GM10248 (cell line): ENCODE measurements around the gene PI4KA.

Experiments used
- CTCF ChIA-PET: fragments of 300-600 bp; sonication (Branson Sonifier 250); formaldehyde crosslinking; extraction: SDS; loops from one replicate; lab custom pipeline; 2021; ENCODE audit warnings: antibody characterized with exemption; lab: Yijun Ruan, JAX
- POLR2A ChIA-PET: fragments of 350-650 bp; sonication (Branson Sonifier 250); formaldehyde crosslinking; extraction: SDS; loops from one replicate; lab custom pipeline; 2020; ENCODE audit warnings: antibody characterized with exemption; lab: Yijun Ruan, JAX
- DNase-seq: peaks from one replicate; pipeline ENCODE4 v3.0.0; 2012; ENCODE audit errors: extremely low spot score
- CTCF ChIP-seq: IDR thresholded peaks from 2 replicates; pipeline ENCODE4 v1.5.1; 2012; ENCODE audit warnings: mild to moderate bottlenecking, low read depth; ENCODE audit errors: extremely low read depth, missing control alignments, control extremely low read depth

PI4KA gene

DNA sequence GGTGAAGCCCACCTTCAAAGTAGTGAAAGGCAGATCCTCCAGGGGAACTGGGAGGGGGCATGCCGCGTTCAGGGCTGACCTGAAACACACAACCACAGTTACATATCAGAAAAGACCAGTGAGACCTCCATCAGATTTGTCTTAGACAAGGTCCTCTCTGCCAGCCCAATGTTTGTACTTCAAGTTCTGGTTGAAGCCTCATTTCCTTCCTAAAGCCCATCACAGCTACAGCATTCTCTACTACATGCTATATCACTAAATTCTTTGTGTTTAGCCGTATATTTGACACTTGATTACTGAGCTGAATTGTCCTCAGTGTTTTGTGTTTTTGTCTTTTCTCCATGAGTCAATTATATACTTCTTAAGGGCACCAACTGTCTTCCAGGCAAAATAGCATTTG, 40.1 kb downstream of the PI4KA start:
- no peak for DNase-seq
- ChIA-PET CTCF (no interaction called here), POLR2A (no interaction called here)
- TF ChIP-seq CTCF, result no peak

DNA sequence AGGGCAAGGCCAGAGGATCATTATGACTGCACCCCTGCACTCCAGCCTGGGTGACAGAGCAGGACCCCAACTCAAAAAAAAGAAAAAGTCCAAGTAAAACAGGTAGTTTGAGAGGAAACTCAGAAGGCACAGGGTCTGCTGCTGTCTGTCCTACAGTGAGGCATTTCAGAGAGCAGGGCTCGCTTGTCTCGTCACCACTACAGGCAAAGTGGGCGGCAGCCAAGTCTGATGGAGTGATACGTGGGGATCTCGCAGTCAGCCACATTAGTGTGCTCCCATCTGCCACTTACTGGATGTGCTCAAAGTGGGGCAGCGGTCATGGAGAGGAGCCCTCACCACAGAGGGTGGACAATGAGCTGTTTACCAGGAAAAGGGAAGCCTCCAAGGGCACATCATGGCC, 42.1 kb downstream of the PI4KA start:
- ChIA-PET CTCF (interaction anchor here (1.0 to 1.5 kb wide), 2 partner anchors 14 to 33 kb away, joined by 4 read pairs; no protein-coding TSS in a partner anchor), POLR2A (no interaction called here)
- DNase-seq, result no peak
- no peak for TF ChIP-seq CTCF

- TF ChIP-seq CTCF, result no peak
- CTCF ChIA-PET, result interaction anchor here (1.5 kb wide), 1 partner anchor 13 kb away, joined by 4 read pairs; no protein-coding TSS in a partner anchor
- DNase-seq, result no peak
- POLR2A ChIA-PET, result no interaction called here
Measured at GRCh38 chr22:20815477-20816050, 43.0 kb downstream of the PI4KA start.

- POLR2A ChIA-PET, result no interaction called here
- DNase-seq, result no peak
- CTCF ChIA-PET, result interaction anchor here (1.7 to 2.4 kb wide), 2 partner anchors 10 to 31 kb away, joined by 4 to 8 read pairs; no protein-coding TSS in a partner anchor
- no peak for TF ChIP-seq CTCF
Measured at GRCh38 chr22:20814221-20814808, 44.3 kb downstream of the PI4KA start.

DNA sequence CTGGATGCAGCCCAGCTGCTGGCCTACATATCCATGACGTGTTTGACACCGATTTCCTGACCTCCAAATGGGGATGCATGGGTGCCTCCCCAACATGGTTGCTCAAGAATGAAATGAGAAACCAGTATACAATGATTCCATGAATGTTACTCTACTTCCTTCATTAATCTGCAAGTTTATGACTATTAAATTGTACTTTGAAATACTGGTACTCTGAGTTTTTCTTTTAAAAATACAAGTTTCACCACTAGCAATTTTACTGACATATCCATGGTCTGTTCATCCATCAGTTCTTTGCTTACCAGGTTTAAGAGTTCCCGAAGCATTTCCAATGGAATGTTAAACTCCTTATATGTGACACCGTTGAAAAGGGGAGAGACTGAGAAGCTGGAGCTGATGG, 45.6 kb downstream of the PI4KA start:
- no peak for TF ChIP-seq CTCF
- no peak for DNase-seq
- ChIA-PET POLR2A (no interaction called here), CTCF (interaction anchor here (1.7 to 2.4 kb wide), 2 partner anchors 9 to 30 kb away, joined by 4 to 8 read pairs; no protein-coding TSS in a partner anchor)

DNA sequence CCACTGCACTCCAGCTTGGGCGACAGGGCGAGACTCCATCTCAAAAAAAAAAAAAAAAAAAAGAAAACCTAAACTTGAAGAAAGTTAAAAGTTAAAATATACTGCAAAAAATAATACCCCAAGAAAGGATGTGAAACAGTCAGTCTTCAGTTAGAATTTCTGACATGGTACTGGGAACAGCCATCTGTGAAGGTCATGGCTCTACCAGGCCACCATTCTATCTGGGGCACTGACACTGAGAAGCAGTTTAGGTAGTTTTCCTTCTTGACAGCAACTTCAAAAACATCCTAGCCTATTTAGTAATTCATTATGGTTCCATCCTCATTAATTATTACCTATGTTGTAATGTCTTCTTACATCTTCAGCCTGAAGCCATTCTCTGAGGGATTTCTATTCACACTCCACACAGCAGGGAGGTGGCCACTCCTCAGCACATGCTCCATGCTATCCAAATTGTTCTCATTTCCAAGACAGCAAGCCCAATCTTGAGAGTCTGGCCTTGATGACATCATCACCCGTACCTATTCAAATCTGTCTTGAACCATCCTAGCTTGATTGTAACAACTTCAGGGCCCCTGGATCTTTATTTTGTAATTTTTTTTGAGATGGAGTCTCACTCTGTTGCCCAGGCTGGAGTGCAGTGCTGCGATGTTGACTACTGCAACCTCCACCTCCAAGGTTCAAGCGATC, 46.5 kb downstream of the PI4KA start:
- POLR2A ChIA-PET, result no interaction called here
- TF ChIP-seq CTCF, result no peak
- DNase-seq, result no peak
- CTCF ChIA-PET, result interaction anchor here (2.4 kb wide), 1 partner anchor 8 kb away, joined by 8 read pairs; no protein-coding TSS in a partner anchor
